ENCODE measurements around the gene CCDC178.

DNA sequence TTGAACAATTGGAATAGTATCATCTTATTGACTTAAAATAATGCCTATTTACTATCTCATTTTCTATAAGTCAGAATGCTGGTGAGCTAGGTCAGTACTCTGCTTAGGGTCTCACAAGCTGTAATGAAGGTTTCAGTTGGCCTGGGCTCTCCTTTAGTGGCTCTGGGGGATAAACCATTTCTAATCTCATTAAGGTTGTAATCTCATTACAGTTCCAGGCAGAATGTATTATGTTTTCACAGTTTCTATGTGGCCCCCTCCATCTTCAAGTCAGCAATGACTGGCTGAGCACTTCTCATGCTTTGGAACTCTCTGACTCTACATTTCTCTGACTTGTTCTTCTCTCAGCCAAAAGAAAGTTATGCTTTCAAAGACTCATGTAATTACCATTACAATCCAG lies 163.1 kb downstream of the CCDC178 start:
- TF ChIP-seq, protein P1, sequence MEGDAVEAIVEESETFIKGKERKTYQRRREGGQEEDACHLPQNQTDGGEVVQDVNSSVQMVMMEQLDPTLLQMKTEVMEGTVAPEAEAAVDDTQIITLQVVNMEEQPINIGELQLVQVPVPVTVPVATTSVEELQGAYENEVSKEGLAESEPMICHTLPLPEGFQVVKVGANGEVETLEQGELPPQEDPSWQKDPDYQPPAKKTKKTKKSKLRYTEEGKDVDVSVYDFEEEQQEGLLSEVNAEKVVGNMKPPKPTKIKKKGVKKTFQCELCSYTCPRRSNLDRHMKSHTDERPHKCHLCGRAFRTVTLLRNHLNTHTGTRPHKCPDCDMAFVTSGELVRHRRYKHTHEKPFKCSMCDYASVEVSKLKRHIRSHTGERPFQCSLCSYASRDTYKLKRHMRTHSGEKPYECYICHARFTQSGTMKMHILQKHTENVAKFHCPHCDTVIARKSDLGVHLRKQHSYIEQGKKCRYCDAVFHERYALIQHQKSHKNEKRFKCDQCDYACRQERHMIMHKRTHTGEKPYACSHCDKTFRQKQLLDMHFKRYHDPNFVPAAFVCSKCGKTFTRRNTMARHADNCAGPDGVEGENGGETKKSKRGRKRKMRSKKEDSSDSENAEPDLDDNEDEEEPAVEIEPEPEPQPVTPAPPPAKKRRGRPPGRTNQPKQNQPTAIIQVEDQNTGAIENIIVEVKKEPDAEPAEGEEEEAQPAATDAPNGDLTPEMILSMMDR (IDR thresholded peaks at IDR 0.05): no peak
- TF ChIP-seq EP300 (IDR thresholded peaks at IDR 0.05): no peak
